Activated naive CD4-positive, alpha-beta T cell treated with anti-CD3 and anti-CD28 coated beads, Interleukin-2, amount 10 ng/mL, durations not matched to agents 7 days and 5 days (primary cell): Measurements from ENCODE around the gene CST3.
"Not testable (repeated sequence)": the region's sequence is repeated elsewhere in the genome, so short reads cannot be mapped to it uniquely, and the experiment has no call there.

Experiments used
- CTCF ChIA-PET: fragments of 350-600 bp; sonication (Branson Sonifier 250); formaldehyde crosslinking; loops from one replicate; lab custom pipeline; 2021; ENCODE audit warnings: antibody characterized with exemption; lab: Charles Lee
- DNase-seq: peaks from one replicate; pipeline ENCODE4 v3.0.0-alpha.2; 2020
- H3K27ac Mint-ChIP-seq: one replicate; pipeline ENCODE4 v1.8.0; 2021; ENCODE audit warnings: mild to moderate bottlenecking, moderate library complexity, mixed read lengths
- H3K27me3 Mint-ChIP-seq: one replicate; pipeline ENCODE4 v1.8.0; 2021; ENCODE audit warnings: mild to moderate bottlenecking, mixed read lengths
- H3K36me3 Mint-ChIP-seq: one replicate; pipeline ENCODE4 v1.8.0; 2021; ENCODE audit warnings: mixed read lengths
- H3K4me1 Mint-ChIP-seq: one replicate; pipeline ENCODE4 v1.8.0; 2021; ENCODE audit warnings: mixed read lengths
- H3K4me3 Mint-ChIP-seq: one replicate; pipeline ENCODE4 v1.8.0; 2021; ENCODE audit warnings: mild to moderate bottlenecking, moderate library complexity, mixed read lengths
- H3K9me3 Mint-ChIP-seq: one replicate; pipeline ENCODE4 v1.8.0; 2021; ENCODE audit warnings: mixed read lengths

Gene CST3

DNA sequence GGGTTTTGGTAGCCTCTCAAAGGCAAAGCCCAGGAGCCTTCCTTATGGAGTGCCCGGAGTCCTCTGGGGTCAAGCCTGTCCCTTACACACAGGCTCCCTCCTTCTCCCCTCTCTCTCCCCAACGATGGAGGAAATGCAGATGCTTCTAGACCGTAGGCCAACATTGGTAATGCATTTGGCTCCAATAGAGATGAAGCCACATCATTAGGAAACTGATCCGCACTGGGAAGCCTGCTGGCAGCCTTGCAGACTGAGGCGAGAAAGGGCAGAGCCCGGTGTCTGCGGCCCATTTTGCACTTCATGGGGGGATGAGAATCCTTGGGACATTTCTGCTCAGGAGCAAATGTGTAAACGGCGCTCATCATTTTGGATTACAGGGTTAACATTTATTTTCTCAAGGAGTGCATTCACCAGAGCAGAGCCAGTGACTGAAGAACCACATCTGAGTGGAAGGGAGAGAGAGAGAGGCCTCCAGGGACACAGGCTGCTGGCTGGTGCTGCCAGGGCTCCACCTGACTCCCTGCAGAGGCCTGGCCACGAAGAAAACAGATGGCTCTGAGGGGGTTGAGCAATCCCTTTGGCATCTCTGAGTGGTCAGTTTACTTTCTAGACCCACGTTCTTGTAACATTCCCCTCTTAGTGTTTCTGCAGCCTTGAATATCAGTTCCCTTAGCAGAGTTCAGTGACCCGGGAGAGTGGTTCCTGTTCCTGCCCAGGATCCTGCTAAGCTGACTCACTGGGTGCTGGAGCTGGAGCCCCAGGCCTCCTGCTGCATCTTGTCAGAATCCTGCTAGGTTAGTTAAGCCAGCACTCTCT is 4.4 kb upstream of the CST3 start:
- peaks cover 48% of the 10 kb centered on the region for H3K27me3 Mint-ChIP-seq
- no peak overlapping the region for H3K4me3 Mint-ChIP-seq
- CTCF ChIA-PET = no interaction called here
- no peak overlapping the region for H3K27ac Mint-ChIP-seq
- no peaks in the 10 kb centered on the region for H3K36me3 Mint-ChIP-seq
- H3K4me1 Mint-ChIP-seq = peaks cover 1% of the 10 kb centered on the region
- no peaks in the 10 kb centered on the region for H3K9me3 Mint-ChIP-seq
- no peak for DNase-seq

DNA sequence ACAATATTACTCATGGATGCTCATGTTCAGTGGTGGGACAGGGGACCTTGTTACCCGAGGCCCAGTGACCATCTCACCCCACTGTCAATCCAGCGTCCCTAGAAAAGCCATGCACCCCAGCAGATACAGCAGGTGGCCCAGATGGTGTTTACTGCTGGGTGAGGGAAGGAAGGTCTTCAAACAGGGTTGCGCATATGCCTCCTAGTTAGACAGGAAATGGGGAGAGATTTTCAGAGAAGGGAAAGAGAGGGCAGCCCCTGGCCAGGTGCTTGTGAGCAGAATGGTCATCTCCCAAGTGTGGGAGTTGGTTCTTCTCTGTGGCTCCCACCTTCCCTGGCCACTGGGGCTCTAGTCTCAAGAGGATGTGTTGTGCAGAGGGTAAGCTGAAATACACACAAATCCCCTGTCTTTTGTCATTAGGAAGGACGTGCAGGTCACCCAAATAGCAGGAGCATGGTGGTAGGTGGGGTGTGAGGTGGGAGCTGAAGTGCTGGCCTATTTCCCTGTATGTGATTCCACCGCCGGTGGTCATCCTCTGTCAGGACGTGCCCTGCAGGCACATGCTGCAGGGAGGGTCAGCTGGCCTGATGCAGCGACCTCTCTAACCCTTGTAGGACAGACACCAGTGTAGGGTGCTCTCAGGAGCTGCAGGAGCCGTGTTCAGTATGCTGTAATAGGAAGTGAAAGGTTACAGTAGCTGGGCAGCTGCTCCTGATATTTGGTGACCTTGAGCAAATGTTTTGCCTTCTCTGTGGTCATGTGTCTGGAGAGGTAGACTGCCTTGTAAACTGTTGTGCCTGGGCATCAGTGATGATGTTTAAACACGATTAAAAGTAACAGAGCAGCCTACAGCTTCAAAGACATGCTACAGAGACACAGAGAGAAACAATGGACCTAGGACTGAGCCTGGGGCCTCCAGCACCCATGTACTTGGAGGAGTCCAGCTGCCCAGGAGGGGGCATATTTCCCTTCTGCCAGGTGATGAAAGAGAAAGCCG is 3.2 kb upstream of the CST3 start:
- peaks cover 54% of the 10 kb centered on the region for H3K27me3 Mint-ChIP-seq
- CTCF ChIA-PET = no interaction called here
- H3K4me1 Mint-ChIP-seq = peaks cover 7% of the 10 kb centered on the region
- no peak overlapping the region for H3K4me3 Mint-ChIP-seq
- no peak for DNase-seq
- H3K36me3 Mint-ChIP-seq = no peaks in the 10 kb centered on the region
- H3K27ac Mint-ChIP-seq = no peak overlapping the region
- H3K9me3 Mint-ChIP-seq = no peaks in the 10 kb centered on the region

DNA sequence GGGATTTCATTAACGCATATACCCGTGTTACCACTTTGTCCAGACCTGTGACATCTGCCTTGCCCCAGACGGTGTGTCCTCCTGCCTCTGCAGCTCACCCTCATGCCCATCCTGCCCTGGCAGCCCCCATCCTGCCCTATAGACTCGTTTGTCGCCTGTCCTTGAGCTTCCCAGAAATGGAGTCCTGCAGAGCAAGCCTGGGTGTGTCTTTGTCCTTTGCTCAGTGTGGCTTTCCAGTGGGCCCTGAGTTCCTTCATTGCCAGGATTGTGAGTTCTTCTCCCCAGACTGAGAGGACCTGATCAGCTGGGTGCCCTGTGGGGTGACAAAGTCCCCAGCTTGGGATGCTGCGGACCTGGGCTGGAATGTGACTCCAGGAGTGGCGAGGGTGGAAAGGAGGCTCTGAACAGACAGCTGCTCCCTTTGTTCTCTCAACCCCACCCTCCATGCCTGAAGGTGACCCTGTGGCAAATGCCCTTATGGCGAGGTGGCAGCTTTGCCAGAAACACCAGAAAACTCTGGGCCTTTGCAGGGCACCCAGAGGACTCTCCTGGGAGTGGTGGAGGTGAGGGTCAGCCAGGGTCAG is 2.4 kb upstream of the CST3 start:
- CTCF ChIA-PET = no interaction called here
- Mint-ChIP-seq H3K4me1 (peaks cover 7% of the 10 kb centered on the region), H3K27me3 (peaks cover 54% of the 10 kb centered on the region), H3K9me3 (no peaks in the 10 kb centered on the region), H3K4me3 (no peak overlapping the region), H3K36me3 (no peaks in the 10 kb centered on the region), H3K27ac (no peak overlapping the region)
- no peak for DNase-seq

DNA sequence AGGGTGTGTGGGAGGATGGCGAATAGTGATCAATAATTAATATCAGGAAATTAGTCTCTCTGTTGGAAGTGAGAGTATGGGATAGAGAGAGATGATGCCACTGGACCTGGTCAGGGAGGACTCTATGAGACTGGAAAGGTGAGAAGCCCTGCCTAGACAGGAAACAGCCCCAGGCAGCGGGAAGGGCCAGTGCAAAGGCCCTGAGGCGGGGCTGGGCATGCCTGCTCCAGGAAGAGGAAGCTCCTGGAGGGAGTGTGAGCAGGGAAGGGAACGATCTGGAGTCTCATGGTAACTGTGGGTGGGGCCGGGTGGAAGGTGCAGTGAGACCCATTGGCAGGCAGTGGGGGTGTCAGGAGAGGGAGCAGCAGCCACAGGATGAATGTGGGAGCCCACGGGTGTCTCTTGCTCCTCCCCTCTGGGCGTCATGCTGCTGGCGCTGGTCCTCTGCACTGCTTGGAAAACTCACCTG is 1.8 kb upstream of the CST3 start:
- peaks cover 53% of the 10 kb centered on the region for H3K27me3 Mint-ChIP-seq
- no peaks in the 10 kb centered on the region for H3K36me3 Mint-ChIP-seq
- no peak overlapping the region for H3K27ac Mint-ChIP-seq
- CTCF ChIA-PET = no interaction called here
- H3K4me3 Mint-ChIP-seq = no peak overlapping the region
- DNase-seq = no peak
- peaks cover 7% of the 10 kb centered on the region for H3K4me1 Mint-ChIP-seq
- no peaks in the 10 kb centered on the region for H3K9me3 Mint-ChIP-seq

DNA sequence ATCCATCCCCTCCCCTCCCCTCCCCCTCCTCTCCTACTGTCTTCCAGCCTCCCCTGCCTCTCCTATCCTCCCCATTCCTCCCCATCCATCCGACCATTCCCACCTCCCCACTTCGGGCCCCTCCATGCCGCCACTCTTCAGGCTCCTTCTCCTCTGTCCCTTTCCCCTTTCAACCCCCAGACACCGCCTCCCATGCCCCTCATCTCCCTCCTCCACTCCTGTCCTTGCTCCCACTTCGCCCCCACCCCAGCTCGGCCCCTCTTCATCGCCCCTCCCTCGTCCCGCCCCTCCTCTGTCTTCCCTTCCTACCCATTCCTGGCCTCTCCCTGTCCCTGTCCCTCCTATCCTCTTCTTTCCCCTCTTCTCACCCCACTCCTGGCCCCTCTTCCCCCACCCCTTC is 554 bp upstream of the CST3 start:
- no peak overlapping the region for H3K4me3 Mint-ChIP-seq
- no peaks in the 10 kb centered on the region for H3K36me3 Mint-ChIP-seq
- peaks cover 7% of the 10 kb centered on the region for H3K4me1 Mint-ChIP-seq
- CTCF ChIA-PET = interaction anchor here (0.6 kb wide), 1 partner anchor 30 kb away, joined by 3 read pairs; no protein-coding TSS in a partner anchor
- DNase-seq = no peak
- H3K27me3 Mint-ChIP-seq = peaks cover 53% of the 10 kb centered on the region
- no peak overlapping the region for H3K27ac Mint-ChIP-seq
- H3K9me3 Mint-ChIP-seq = no peaks in the 10 kb centered on the region

DNA sequence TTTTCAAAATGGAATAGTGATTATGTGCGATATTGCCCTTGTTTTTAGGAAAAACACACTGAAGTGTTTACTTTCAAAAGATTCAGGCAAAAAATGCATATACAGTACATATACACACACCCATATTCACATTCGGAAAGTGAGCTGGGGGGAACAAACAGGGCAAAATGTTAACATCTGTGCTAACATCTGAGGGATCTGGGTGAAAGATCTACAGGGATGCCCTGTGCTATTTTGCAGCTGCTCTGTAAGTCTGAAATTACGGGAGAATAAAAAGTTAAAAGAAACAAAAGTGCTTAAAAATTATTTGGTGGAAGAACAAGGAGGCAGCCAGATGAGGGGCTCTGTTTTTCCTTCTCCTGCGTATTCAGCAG is 860 bp downstream of the CST3 start:
- Mint-ChIP-seq H3K4me3 (peak overlapping the region; percentile 45), H3K27me3 (peaks cover 51% of the 10 kb centered on the region), H3K9me3 (no peaks in the 10 kb centered on the region), H3K4me1 (peaks cover 7% of the 10 kb centered on the region), H3K36me3 (no peaks in the 10 kb centered on the region), H3K27ac (no peak overlapping the region)
- no peak for DNase-seq
- CTCF ChIA-PET = no interaction called here

DNA sequence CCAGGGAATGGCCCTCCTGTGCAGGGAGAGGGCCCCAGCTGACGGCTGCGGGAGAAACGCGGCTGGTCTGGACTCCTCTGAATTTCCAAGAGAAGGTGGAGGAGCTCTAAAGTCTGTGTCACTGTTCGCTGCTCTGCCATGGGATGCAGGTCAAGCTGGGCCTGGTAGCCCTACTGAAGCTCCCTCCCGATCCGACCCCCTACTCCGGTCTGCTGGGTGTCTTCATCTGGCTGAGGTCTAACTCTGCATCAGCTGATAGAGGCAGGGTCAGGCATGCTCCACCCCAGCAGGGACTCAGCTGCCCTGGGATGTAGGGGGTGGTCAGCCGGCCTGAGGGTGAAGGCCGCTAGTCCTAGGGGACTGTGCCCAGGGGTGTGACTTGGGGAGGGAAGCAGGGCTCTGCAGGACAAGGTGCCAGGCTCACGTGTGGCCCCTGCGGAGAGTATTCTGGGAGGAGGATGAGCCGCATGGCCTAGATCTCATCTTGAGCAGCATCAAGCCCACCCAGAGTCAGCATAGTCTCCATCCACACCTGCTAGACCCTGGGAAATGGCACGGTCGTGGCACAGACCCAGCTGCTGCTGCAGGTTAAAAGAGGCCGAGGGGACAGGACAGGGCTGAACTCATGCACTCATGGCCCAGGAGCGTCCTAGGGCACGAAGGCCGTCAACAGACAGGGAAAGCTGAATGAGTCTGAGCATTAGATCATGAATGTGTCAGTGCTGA is 1.4 kb downstream of the CST3 start:
- peaks cover 49% of the 10 kb centered on the region for H3K27me3 Mint-ChIP-seq
- H3K4me1 Mint-ChIP-seq = peaks cover 7% of the 10 kb centered on the region
- H3K4me3 Mint-ChIP-seq = no peak overlapping the region
- H3K27ac Mint-ChIP-seq = no peak overlapping the region
- CTCF ChIA-PET = no interaction called here
- no peaks in the 10 kb centered on the region for H3K9me3 Mint-ChIP-seq
- no peaks in the 10 kb centered on the region for H3K36me3 Mint-ChIP-seq
- DNase-seq = no peak

DNA sequence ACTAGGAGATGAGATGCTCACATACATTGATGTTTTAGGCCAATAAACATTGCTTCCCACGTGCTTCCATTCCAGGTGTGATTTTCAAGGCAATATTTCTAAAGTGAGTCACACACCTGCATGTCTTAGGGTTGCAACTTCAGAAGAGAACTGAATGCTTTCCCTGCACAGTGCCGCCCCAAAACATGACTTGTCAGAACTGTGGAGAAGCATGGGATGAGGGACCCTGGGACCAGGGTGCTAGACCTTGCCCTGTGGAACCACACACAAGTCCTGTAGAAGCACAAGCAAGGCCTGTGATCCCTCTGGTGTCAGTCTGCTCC is 2.0 kb downstream of the CST3 start:
- CTCF ChIA-PET, H3K4me1 Mint-ChIP-seq, H3K4me3 Mint-ChIP-seq, DNase-seq, H3K27ac Mint-ChIP-seq, H3K9me3 Mint-ChIP-seq, H3K36me3 Mint-ChIP-seq: not testable (repeated sequence)
- H3K27me3 Mint-ChIP-seq = peaks cover 48% of the 10 kb centered on the region

DNA sequence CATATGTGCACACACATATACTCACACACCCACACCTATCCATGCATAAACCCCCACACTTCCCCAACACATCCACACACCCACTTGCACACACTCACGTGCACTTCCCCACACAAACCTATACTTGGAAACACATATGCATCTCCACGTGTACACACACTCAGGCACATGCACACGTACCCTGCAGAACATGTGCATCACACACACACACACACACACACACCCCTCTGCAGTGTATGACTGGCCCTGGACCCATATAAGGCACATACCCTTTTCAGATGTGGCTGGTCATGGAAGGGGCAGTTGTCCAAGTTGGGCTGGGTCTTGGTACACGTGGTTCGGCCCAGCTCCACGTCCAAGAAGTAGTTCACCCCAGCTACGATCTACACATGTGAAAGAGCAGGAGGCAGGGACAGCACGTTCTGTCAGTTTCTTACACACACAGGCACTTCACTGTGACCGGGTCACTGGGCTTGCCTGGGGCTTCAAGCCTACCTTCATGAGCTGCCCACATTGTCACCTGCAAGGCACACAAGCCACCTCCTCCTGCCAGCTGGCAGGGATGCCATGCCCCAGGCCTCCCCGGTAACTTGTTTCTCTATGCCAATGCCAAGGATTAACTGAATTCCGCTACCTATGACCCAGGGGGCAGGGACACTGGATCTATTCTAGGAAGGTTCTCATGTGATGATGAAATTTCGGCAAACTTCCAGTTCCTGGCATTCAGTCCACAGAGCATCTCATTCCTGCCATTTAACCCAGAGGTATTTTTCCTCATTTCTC is 2.6 kb downstream of the CST3 start:
- Mint-ChIP-seq H3K9me3 (no peaks in the 10 kb centered on the region), H3K36me3 (no peaks in the 10 kb centered on the region), H3K4me3 (no peak overlapping the region), H3K27ac (no peak overlapping the region), H3K4me1 (peaks cover 7% of the 10 kb centered on the region), H3K27me3 (peaks cover 46% of the 10 kb centered on the region)
- CTCF ChIA-PET = no interaction called here
- DNase-seq = no peak

DNA sequence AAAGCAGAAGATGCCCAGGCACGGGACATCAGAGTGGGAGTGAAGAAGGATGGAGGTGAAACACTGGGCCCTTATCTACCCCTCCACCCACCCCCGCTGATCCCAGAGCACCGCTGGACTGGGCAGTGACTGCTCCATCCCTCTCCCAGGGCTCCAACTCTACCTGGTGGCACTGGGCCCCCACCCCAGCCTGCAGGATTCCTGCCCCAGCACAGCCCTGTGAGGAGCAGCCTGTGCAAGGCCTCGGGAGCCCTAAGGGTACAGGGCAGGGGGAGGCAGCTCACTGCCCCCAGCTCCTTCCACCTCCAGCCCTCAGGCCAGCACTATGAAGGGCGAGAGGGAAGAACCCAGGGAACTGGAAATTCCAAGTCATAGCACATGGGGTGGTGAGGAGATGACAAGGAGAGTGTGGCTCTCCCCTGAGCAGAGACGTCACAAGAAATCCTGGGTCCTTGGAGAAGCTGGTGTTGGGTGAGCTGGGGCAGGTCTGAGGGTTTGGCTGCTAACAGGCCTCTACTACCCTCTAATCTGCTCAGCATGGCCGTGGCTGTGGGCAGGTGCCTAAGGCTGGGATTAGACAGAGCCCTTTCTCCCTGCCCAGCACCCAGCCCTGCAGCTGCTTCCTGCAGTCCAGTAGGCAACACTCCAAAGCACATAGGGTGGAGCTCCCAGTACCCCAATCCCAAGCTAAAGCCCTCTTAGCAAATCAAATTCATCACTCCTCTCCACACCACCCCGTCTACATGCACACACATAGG is 3.5 kb downstream of the CST3 start:
- CTCF ChIA-PET = no interaction called here
- peaks cover 7% of the 10 kb centered on the region for H3K4me1 Mint-ChIP-seq
- no peak for DNase-seq
- H3K27ac Mint-ChIP-seq = no peak overlapping the region
- H3K9me3 Mint-ChIP-seq = no peaks in the 10 kb centered on the region
- peaks cover 44% of the 10 kb centered on the region for H3K27me3 Mint-ChIP-seq
- H3K36me3 Mint-ChIP-seq = no peaks in the 10 kb centered on the region
- H3K4me3 Mint-ChIP-seq = no peak overlapping the region

DNA sequence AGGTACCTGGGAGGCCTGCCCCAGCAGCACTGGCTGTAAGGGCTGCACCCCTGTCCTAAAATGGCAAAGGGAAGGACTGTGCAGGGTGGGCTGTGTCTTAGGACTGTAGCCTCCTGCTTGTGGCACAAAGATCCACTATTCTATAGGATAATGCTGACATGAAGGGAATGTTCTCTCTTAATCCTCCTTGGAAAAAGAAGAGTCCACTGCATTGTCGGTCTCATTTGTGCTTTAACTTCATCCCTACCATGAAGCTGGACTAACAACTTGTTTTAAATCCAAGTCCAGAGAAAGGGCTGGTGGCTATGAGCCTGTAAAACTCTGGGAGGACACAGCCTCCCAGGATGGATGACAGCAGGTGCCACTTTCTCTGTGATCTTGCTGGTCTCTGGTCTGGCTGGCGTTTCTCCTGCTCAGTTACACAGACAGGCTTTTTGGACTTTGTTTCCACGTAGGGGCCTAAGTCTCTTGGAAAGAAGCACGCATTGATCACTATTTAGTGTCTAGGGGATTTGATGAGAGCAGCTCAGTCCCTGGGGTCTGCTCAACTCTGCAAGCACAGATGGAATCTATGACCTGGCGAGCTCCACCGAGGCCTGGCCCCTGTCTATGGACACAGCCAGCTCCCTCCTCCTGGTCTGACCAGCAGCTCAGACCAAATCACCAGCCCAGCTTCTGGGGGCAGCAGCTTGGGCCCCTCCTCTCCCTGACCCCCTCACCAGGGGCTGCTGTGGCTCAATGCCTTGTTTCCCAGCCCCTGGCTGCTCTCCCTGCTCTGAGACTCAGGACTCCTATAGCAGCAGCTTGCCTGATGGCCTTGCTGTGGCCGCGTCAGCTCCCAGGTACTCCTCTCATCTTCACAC is 4.8 kb downstream of the CST3 start:
- Mint-ChIP-seq H3K4me3 (no peak overlapping the region), H3K27ac (no peak overlapping the region), H3K4me1 (peaks cover 7% of the 10 kb centered on the region), H3K9me3 (no peaks in the 10 kb centered on the region), H3K27me3 (peaks cover 41% of the 10 kb centered on the region), H3K36me3 (no peaks in the 10 kb centered on the region)
- CTCF ChIA-PET = no interaction called here
- DNase-seq = no peak

DNA sequence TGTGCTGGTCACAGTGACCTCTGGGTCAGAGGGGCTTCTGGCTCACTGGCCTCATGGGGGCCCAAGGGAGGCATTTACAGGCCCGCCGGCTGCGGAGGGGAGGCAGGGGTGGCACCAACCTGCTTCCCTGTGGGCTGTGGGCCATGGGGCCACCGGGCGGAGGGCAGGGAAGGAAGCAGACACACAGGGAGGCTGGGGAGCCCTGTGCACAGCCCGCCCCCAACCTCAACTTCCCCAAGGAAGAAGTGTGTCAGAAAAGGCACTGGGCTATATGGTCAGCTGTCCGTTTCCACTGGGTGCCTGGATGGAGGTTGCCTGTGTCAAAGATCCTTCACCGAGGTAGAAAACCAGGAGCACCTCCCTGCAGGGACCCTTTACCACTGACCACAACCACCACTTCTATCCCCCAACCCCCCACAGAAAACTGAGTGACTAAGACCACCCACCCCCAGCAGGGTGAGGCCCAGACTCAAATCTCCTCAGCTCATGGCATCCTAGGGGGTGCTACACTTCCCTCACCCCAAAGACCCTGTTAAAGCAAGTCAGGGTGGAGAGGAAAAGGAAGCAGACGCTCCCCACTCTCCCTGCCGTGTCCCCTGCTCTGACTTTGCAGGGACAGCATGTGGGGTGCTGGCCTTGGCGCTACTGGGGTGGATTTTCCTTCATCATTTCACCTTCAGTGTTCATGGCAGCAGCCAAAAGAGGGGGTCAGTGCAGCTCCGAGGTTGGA is 5.6 kb downstream of the CST3 start:
- Mint-ChIP-seq H3K9me3 (no peaks in the 10 kb centered on the region), H3K27ac (no peak overlapping the region), H3K4me3 (no peak overlapping the region), H3K36me3 (no peaks in the 10 kb centered on the region), H3K27me3 (peaks cover 34% of the 10 kb centered on the region), H3K4me1 (peaks cover 6% of the 10 kb centered on the region)
- DNase-seq = no peak
- CTCF ChIA-PET = no interaction called here
